ENCODE data around the gene CLCF1.

Gene CLCF1

GRCh38 chr11:67395555-67396258 lies 22.3 kb upstream of the CLCF1 start:
- DNase-seq (ENCODE audit: low read depth in 2 of 2): no peak

GRCh38 chr11:67393990-67394389 lies 20.6 kb upstream of the CLCF1 start:
- no peak for DNase-seq (ENCODE audit: low read depth in 2 of 2)

GRCh38 chr11:67393437-67393836 lies 20.0 kb upstream of the CLCF1 start:
- no peak for DNase-seq (ENCODE audit: low read depth in 2 of 2)

GRCh38 chr11:67392183-67392715 lies 18.9 kb upstream of the CLCF1 start:
- DNase-seq (ENCODE audit: low read depth in 2 of 2): no peak

GRCh38 chr11:67391304-67392182 lies 18.1 kb upstream of the CLCF1 start, which contains the start of gene RAD9A:
Gene RAD9A, plus strand, starts transcription at chr11:67391986. Its CDS starts 59 bp downstream, at chr11:67392045.
- peak; percentile 85 to 93 for DNase-seq (ENCODE audit: low read depth in 2 of 2)

GRCh38 chr11:67390947-67391303 lies 17.5 kb upstream of the CLCF1 start:
- DNase-seq (ENCODE audit: low read depth in 2 of 2): no peak

GRCh38 chr11:67389477-67389876 lies 16.1 kb upstream of the CLCF1 start:
- no peak for DNase-seq (ENCODE audit: low read depth in 2 of 2)

- DNase-seq (ENCODE audit: low read depth in 2 of 2): no peak
Observed at GRCh38 chr11:67387518-67387917, 14.1 kb upstream of the CLCF1 start.

GRCh38 chr11:67387069-67387468 lies 13.7 kb upstream of the CLCF1 start:
- DNase-seq (ENCODE audit: low read depth in 2 of 2): no peak

GRCh38 chr11:67384851-67385366 lies 11.5 kb upstream of the CLCF1 start:
- no peak for DNase-seq (ENCODE audit: low read depth in 2 of 2)

GRCh38 chr11:67382276-67383136 lies 9.1 kb upstream of the CLCF1 start:
- DNase-seq (ENCODE audit: low read depth in 2 of 2): peak; percentile 67 to 72

- DNase-seq (ENCODE audit: low read depth in 2 of 2): no peak
Observed at GRCh38 chr11:67381244-67381972, 8.0 kb upstream of the CLCF1 start.

- no peak for DNase-seq (ENCODE audit: low read depth in 2 of 2)
Observed at GRCh38 chr11:67379061-67380058, 6.0 kb upstream of the CLCF1 start.

GRCh38 chr11:67378544-67378943 lies 5.1 kb upstream of the CLCF1 start:
- DNase-seq (ENCODE audit: low read depth in 2 of 2): no peak

GRCh38 chr11:67376873-67377808 lies 3.7 kb upstream of the CLCF1 start:
- no peak for DNase-seq (ENCODE audit: low read depth in 2 of 2)

- DNase-seq (ENCODE audit: low read depth in 2 of 2): no peak
Observed at GRCh38 chr11:67376063-67376820, 2.8 kb upstream of the CLCF1 start.

GRCh38 chr11:67375320-67376055 lies 2.1 kb upstream of the CLCF1 start:
- no peak for DNase-seq (ENCODE audit: low read depth in 2 of 2)
